ENCODE data around the gene ZBED1.
"Not testable (repeated sequence)": the region's sequence is repeated elsewhere in the genome, so short reads cannot be mapped to it uniquely, and the experiment has no call there.

The ZBED1 gene

GRCh38 chrX:2474280-2474962 is 26.4 kb downstream of the ZBED1 start:
- DNase-seq (ENCODE audit: low read depth), result no peak

- DNase-seq (ENCODE audit: low read depth), result not testable (repeated sequence)
These were observed 27.7 kb downstream of the ZBED1 start for GRCh38 chrX:2473064-2473463.

- no peak for DNase-seq (ENCODE audit: low read depth)
These were observed 29.1 kb downstream of the ZBED1 start for GRCh38 chrX:2471641-2472040.

- not testable (repeated sequence) for DNase-seq (ENCODE audit: low read depth)
These were observed 29.6 kb downstream of the ZBED1 start for GRCh38 chrX:2471126-2471525.

GRCh38 chrX:2469852-2470251 is 30.9 kb downstream of the ZBED1 start:
- DNase-seq (ENCODE audit: low read depth), result not testable (repeated sequence)

- no peak for DNase-seq (ENCODE audit: low read depth)
These were observed 31.5 kb downstream of the ZBED1 start for GRCh38 chrX:2469196-2469685.

- no peak for DNase-seq (ENCODE audit: low read depth)
These were observed 32.2 kb downstream of the ZBED1 start for GRCh38 chrX:2468261-2469195.

GRCh38 chrX:2466876-2467656 is 33.7 kb downstream of the ZBED1 start:
- no peak for DNase-seq (ENCODE audit: low read depth)

GRCh38 chrX:2464677-2465166 is 36.1 kb downstream of the ZBED1 start:
- no peak for DNase-seq (ENCODE audit: low read depth)

GRCh38 chrX:2463973-2464676 is 36.7 kb downstream of the ZBED1 start:
- DNase-seq (ENCODE audit: low read depth), result no peak

- not testable (repeated sequence) for DNase-seq (ENCODE audit: low read depth)
These were observed 37.3 kb downstream of the ZBED1 start for GRCh38 chrX:2463481-2463880.

- no peak for DNase-seq (ENCODE audit: low read depth)
These were observed 38.0 kb downstream of the ZBED1 start for GRCh38 chrX:2462780-2463179.

GRCh38 chrX:2462074-2462473 is 38.7 kb downstream of the ZBED1 start:
- no peak for DNase-seq (ENCODE audit: low read depth)

- no peak for DNase-seq (ENCODE audit: low read depth)
These were observed 39.1 kb downstream of the ZBED1 start for GRCh38 chrX:2461711-2462016.

- not testable (repeated sequence) for DNase-seq (ENCODE audit: low read depth)
These were observed 39.7 kb downstream of the ZBED1 start for GRCh38 chrX:2460821-2461710.

- DNase-seq (ENCODE audit: low read depth), result not testable (repeated sequence)
These were observed 40.7 kb downstream of the ZBED1 start for GRCh38 chrX:2460048-2460447.

GRCh38 chrX:2458309-2458708 is 42.5 kb downstream of the ZBED1 start:
- DNase-seq (ENCODE audit: low read depth), result no peak

GRCh38 chrX:2457289-2458133 is 43.3 kb downstream of the ZBED1 start:
- no peak for DNase-seq (ENCODE audit: low read depth)

- DNase-seq (ENCODE audit: low read depth), result not testable (repeated sequence)
These were observed 44.7 kb downstream of the ZBED1 start for GRCh38 chrX:2456091-2456490.

- DNase-seq (ENCODE audit: low read depth), result not testable (repeated sequence)
These were observed 46.2 kb downstream of the ZBED1 start for GRCh38 chrX:2454620-2455019.
